Measurements from ENCODE around the gene BTBD10. TPM values are rescaled to one million over a fixed set of nuclear protein-coding genes. Genes with fewer than 3 reads are reported as not detected.

BTBD10 gene
- 10 to 100 TPM; 44.1 to 65.1 (median 50.4) TPM for total RNA-seq

DNA sequence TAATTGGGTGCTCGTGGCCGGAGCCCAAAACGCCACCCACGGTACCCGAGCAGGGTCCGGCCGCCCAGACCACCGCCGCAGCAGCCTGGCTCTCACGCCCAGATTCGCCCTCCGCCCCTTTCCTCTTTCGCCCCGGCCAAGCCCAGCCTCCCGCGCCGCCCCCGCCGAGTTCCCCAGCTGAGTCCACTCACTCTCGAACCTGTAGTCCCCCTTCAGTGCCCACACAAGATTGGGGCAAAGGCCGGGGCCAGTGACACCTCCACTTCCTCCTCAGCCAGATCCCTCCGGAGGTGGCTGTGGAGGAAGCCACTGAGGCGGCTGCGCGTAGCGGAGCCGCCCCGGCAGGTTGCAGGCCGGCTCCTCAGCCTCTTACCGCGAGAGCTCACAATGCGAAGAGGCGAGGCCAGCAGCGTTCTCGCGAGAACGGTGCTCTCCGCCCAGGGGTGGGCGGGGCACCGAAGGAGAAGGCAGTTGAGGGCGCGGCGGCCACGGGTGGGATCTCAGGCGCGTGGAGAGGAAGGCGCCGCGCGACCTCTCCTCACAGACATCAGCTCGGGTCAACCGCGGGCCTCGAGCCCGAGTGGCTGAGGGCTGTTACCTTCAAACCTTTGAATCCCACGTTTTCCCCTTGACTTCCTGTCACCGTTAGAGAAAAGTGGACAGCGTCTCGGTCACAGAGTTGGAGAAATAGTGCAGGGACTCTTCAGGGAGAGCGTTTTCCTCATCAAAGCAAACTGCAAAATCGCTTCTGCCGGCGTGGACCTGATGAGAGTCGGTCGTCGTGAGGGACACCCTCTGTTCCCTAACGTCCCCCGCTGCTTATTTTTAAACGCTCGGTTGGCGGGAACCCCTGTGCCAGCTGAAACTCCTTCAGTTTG lies at the start of gene BTBD10:
Gene BTBD10 (minus strand): TSS at position 322 of the 878 bp plus-strand sequence. CDS start 18,098 bp downstream, outside the sequence.
- WGBS, 2 donors (ENCODE audit: low coverage in 1 of 2), result 0% methylated on average over 11 to 23 of the region's 71 CpGs
- H3K4me1 ChIP-seq, result peaks cover 5 to 22% (median 14%) of the 10 kb centered on the region in 3 donors
- peak; percentile 98 for ATAC-seq

DNA sequence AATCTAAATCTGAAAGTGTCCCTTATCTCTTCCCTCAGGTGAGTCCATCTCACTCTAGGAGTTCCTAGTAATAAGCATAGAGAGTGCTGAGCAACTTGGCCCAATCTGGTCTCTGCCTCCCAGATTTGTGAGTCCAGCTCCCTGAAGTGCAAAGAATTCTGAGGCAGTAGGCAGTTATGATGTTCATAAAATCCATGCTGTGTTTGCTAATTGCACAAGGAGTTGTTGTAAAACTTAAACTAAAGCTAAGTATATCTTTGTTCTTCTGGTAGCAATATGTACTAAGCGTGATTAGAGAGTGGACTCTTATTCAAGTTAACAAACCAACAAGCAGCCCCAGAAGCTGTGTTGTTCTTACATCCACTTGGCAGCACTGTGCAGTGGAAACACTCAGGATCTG lies 40.4 kb upstream of the BTBD10 start:
- ATAC-seq, result no peak
- WGBS, 2 donors (ENCODE audit: low coverage in 1 of 2), result 54 to 88% methylated on average over 1 of the region's 1 CpG
- H3K36me3 ChIP-seq, result no peaks in the 10 kb centered on the region
- peaks cover 2% of the 10 kb centered on the region for H3K27me3 ChIP-seq
- H3K4me3 ChIP-seq, result no peak overlapping the region
- H3K4me1 ChIP-seq, result no peaks in the 10 kb centered on the region
- H3K9me3 ChIP-seq, result no peaks in the 10 kb centered on the region
- no peak for TF ChIP-seq POLR2AphosphoS5 (IDR thresholded peaks at IDR 0.05)
- TF ChIP-seq, protein P1, sequence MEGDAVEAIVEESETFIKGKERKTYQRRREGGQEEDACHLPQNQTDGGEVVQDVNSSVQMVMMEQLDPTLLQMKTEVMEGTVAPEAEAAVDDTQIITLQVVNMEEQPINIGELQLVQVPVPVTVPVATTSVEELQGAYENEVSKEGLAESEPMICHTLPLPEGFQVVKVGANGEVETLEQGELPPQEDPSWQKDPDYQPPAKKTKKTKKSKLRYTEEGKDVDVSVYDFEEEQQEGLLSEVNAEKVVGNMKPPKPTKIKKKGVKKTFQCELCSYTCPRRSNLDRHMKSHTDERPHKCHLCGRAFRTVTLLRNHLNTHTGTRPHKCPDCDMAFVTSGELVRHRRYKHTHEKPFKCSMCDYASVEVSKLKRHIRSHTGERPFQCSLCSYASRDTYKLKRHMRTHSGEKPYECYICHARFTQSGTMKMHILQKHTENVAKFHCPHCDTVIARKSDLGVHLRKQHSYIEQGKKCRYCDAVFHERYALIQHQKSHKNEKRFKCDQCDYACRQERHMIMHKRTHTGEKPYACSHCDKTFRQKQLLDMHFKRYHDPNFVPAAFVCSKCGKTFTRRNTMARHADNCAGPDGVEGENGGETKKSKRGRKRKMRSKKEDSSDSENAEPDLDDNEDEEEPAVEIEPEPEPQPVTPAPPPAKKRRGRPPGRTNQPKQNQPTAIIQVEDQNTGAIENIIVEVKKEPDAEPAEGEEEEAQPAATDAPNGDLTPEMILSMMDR (IDR thresholded peaks at IDR 0.05), result no peak
- no peak for TF ChIP-seq POLR2A (IDR thresholded peaks at IDR 0.05)
- no peak overlapping the region for H3K27ac ChIP-seq

More for the DNA sequence above, at the start of gene BTBD10:
- TF ChIP-seq POLR2A (IDR thresholded peaks at IDR 0.05), result peak; percentile 69 to 82
- TF ChIP-seq, protein P1 (IDR thresholded peaks at IDR 0.05), result peak in 1 of 4 experiments; percentile 21
- TF ChIP-seq POLR2AphosphoS5 (IDR thresholded peaks at IDR 0.05), result peak; percentile 68
- TF ChIP-seq EP300 (IDR thresholded peaks at IDR 0.05), result no peak
- peak within 1 kb of the TSS; percentile 44 to 96 (median 93) for H3K27ac ChIP-seq
- peak within 1 kb of the TSS; percentile 51 to 89 for H3K4me3 ChIP-seq
- H3K9me3 ChIP-seq, result no peaks in the 10 kb centered on the region
- no peaks in the 10 kb centered on the region for H3K27me3 ChIP-seq
- H3K36me3 ChIP-seq, result no peaks in the 10 kb centered on the region

DNA sequence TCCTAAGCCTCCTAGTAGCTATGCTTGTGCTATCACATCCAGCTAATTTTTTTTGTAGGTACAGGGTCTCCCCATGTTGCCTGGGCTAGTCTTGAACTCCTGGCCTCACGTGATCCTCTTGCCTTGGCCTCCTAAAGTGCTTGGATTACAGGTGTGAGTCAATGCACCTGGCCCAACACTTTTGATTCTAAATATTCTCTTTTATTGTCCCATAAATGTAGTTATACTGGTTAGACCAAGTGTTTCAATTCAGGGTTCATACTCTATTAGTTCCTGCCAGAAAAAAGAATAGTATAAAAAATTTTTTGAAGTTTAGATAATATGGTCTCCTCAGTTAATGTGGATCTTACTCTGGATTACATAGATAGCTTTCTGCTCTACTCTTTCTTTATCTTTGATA lies 39.5 kb upstream of the BTBD10 start:
- Histone ChIP-seq H3K27ac (no peak overlapping the region), H3K36me3 (no peaks in the 10 kb centered on the region), H3K27me3 (peaks cover 8% of the 10 kb centered on the region), H3K4me1 (no peaks in the 10 kb centered on the region), H3K4me3 (no peak overlapping the region), H3K9me3 (no peaks in the 10 kb centered on the region)
- 50% methylated on average over 1 of the region's 1 CpG; no CpG with 5 or more reads in 1 of the 2 donors for WGBS, 2 donors (ENCODE audit: low coverage in 1 of 2)
- no peak for ATAC-seq
- TF ChIP-seq, protein P1 (IDR thresholded peaks at IDR 0.05), result no peak
- TF ChIP-seq POLR2A (IDR thresholded peaks at IDR 0.05) (no peak), EP300 (IDR thresholded peaks at IDR 0.05) (no peak), POLR2AphosphoS5 (IDR thresholded peaks at IDR 0.05) (no peak)

DNA sequence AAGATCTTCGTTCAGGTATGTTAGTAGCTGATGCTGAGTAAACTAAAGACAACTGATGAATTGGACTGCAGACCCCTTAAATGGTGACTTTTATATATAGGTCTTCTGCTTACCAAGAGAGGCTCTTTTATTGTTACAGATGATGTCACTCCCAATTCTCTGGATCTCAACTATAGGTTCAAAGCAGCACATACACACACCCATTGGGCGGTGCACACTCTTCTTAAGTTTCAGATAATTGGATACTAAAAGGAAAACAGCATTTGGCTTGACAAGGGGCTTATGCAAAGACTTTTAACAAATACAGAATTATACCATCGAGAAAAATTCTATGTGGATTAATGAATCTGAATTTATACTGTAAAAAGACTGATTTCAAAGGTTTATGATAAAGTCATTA lies 32.9 kb upstream of the BTBD10 start, which contains the start of gene PTH:
Gene PTH (minus strand): TSS at position 69 of the 400 bp plus-strand sequence. CDS start 3,142 bp downstream, outside the sequence.
- Histone ChIP-seq H3K4me3 (no peak within 1 kb of the TSS), H3K36me3 (no peaks in the 10 kb centered on the region), H3K4me1 (no peaks in the 10 kb centered on the region), H3K27me3 (peaks cover 8% of the 10 kb centered on the region), H3K9me3 (no peaks in the 10 kb centered on the region), H3K27ac (no peak within 1 kb of the TSS)
- WGBS, 2 donors (ENCODE audit: low coverage in 1 of 2), result 76 to 91% methylated on average over 3 of the region's 3 CpGs
- no peak for ATAC-seq
- TF ChIP-seq, protein P1 (IDR thresholded peaks at IDR 0.05), result no peak
- TF ChIP-seq EP300 (IDR thresholded peaks at IDR 0.05) (no peak), POLR2AphosphoS5 (IDR thresholded peaks at IDR 0.05) (no peak), POLR2A (IDR thresholded peaks at IDR 0.05) (no peak)

All from gastroesophageal sphincter (tissue), 4 donors.